Peyer's patch (tissue), 4 donors: ENCODE results near the gene RAB7A. TPM values are rescaled to one million over a fixed set of nuclear protein-coding genes. Genes with fewer than 3 reads are reported as not detected.

Experiments used
- DNase-seq, 3 donors: peaks; one replicate each; pipeline ENCODE4 v3.0.0-alpha.2; 2017 to 2019
- H3K27ac ChIP-seq, 4 donors: fragments of 200-600 bp; sonication (generic); one replicate each; pipeline ENCODE4 v1.5.1; 2016 to 2019
- H3K27me3 ChIP-seq, 2 donors: fragments of 200-600 bp; sonication (generic); one replicate each; pipeline ENCODE4 v1.5.1; 2019
- H3K36me3 ChIP-seq, 3 donors: fragments of 200-600 bp; sonication (generic); one replicate each; pipeline ENCODE4 v1.5.1; 2016 to 2019
- H3K4me1 ChIP-seq, 4 donors: fragments of 200-600 bp; sonication (generic); one replicate each; pipeline ENCODE4 v1.5.1; 2016 to 2019
- H3K4me3 ChIP-seq, 4 donors: fragments of 200-600 bp; sonication (generic); 1 replicate in 3 of 4; 2 replicates in 1 of 4; pipeline ENCODE4 v1.5.1; 2016 to 2019; ENCODE audit warnings: mild to moderate bottlenecking in 1 of 4
- H3K9me3 ChIP-seq, 4 donors: fragments of 200-600 bp; sonication (generic); one replicate each; pipeline ENCODE4 v1.5.1; 2016 to 2019; ENCODE audit warnings: mild to moderate bottlenecking in 1 of 4
- CTCF ChIP-seq, 6 experiments: fragments of 450-650 bp in 4 of 6; fragments of 200-600 bp in 2 of 6; sonication (generic) in 1 of 6; IDR thresholded peaks; one replicate each; pipeline ENCODE4 v1.5.1; 2017 to 2019; ENCODE audit warnings: antibody characterized with exemption in 6 of 6, mild to moderate bottlenecking in 3 of 6, moderate library complexity in 1 of 6
- POLR2A ChIP-seq, 2 donors: fragments of 450-650 bp; IDR thresholded peaks; one replicate each; pipeline ENCODE4 v1.5.1; 2017; ENCODE audit warnings: antibody characterized with exemption in 2 of 2, mild to moderate bottlenecking in 2 of 2, moderate library complexity in 2 of 2
- small RNA-seq, 2 donors: library from RNA; depleted of rRNA; stranded (forward); fragments of <200 nt; gene quantifications; one replicate each; pipeline ENCODE3, GENCODE V24; 2016
- total RNA-seq, 4 donors: library from RNA; depleted of rRNA; stranded (reverse); fragments of >200 nt; gene quantifications; one replicate each; pipeline ENCODE4 v1.1.0, GENCODE V29; 2016

Gene RAB7A
- total RNA-seq, 4 donors from 2014 or later, result 96.6 to 116 (median 99.4) TPM

GRCh38 chr3:128863560-128863959 lies 137.6 kb downstream of the RAB7A start:
- Histone ChIP-seq H3K36me3 (no peaks in the 10 kb centered on the region), H3K27me3 (no peaks in the 10 kb centered on the region), H3K4me1 (no peaks in the 10 kb centered on the region), H3K4me3 (no peak overlapping the region), H3K9me3 (peaks cover 0 to 21% (median 8%) of the 10 kb centered on the region in 4 donors), H3K27ac (no peak overlapping the region)
- peak in 1 of 6 experiments; percentile 13 for TF ChIP-seq CTCF (IDR thresholded peaks at IDR 0.05)
- no peak for TF ChIP-seq POLR2A (IDR thresholded peaks at IDR 0.05)
- no peak for DNase-seq

Small RNA genes lying within 50 kb of the gene (small RNA-seq; reads per million reads assigned to genes)
- gene RF00399, result 0 reads per million in 2 donors

Other genes with a start within 250 kb of the RAB7A start
- gene GATA2, start 233.0 kb upstream of the RAB7A start, total RNA-seq, result 10 to 100 TPM in 1 of 4 donors, 1 to 10 TPM in 3; 2.8 to 11.6 (median 8.1) TPM
- 100 to 1,000 TPM in 3 of 4 donors, 10 to 100 TPM in 1; 87.5 to 185 (median 152) TPM for gene RPN1, start 75.4 kb upstream of the RAB7A start, total RNA-seq
- 10 to 100 TPM; 27.3 to 91.2 (median 49.5) TPM for gene ACAD9, start 153.4 kb downstream of the RAB7A start, total RNA-seq